HK-2 (cell line): ENCODE results near the gene DCDC2.
"Not testable (repeated sequence)": the region's sequence is repeated elsewhere in the genome, so short reads cannot be mapped to it uniquely, and the experiment has no call there.

ENCODE experiments used
- DNase-seq: peaks from one replicate; pipeline ENCODE4 v3.0.0-alpha.2; 2018; ENCODE audit not compliant: unreplicated experiment

Gene DCDC2

GRCh38 chr6:24225838-24226237 is 132.0 kb downstream of the DCDC2 start:
- DNase-seq: no peak

DNA sequence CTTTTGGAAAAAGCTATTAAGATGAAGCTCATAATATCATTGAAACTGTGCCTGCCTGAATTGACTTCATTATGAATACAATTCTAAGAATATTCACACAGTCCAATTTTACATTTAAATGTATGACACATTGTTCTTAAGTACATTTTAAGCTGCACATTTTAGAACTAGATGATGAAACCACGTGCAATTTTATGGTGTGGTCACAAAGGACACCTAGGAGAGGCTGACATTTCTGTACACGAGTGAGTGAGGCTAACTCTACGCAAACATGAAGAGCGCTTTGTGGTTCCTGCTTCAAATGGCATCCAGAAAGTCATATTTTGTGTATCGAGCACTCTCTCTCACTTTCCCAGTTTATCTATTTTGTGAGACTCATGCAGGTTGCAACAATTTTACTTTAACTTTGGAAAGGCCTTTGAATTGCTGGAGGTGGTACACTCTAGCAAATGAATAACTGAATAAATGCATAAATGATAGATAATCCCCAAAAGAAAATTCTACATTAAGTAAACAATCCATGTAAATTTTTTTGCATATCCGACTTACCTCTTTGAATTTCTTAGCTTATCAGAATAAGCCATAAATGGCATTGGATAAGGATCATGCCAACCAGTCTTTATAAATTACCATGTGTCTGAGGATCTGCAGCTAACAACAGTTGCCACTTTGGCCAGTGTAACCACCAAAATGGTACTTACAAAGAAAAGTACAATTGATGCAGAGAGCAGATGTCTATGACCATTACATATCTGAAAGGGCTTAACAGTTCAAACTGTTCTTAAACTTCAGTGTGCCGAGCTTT is 134.5 kb downstream of the DCDC2 start:
- no peak for DNase-seq

DNA sequence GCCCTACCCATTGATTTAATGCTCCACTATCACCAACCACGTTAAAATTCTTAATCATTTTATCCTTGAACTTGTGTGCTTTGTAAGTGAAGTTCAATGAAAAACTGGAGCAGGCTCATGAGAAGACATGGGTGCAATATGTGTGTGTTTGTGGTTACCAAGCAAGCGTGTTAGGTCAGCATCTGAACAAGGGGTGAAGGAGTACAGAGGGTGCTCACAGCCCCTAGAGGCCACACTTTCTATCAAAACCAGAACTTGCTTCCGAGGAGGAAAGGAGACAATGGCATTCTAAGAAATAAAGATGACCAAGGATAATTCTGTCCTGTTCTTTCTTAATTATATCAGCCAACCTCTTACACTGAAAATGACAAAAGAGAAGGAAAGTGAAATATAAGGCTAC is 138.2 kb downstream of the DCDC2 start:
- DNase-seq: no peak

DNA sequence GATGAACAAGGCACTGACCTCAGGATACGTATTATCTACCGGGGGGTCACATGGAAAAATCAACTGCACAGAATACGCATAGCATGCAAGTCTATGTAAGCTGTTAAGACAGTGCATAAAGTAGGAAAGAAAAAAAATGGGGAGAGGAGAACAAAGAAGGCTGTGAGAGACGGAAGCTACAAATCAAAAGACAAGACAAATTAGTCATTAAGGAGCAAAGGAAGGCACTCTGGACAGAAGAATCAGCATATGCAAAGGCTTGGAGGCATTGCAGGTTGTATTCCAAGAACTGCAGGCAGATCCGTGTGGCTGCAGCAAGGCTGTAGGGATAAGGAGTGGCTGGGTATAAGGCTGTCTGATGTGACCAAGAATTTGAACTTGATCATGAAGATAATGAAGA is 142.9 kb downstream of the DCDC2 start:
- no peak for DNase-seq

DNA sequence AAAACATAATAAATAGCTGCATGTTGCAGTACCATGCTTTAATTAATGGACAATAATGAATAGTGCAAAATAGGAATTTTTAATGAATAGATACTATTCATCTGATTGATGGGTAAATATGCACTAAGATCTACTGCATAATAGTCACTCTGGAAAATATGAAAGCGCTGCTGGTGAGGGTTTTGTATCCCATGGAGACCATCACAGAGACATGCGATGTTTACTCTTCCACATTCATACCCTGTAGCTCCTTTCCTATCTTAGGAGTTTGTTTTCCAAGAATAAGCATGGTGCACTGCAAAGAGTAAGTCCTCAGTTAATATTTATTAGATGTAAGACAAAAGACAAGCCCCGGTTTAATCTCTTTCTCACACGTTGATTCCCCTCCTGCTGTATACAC is 150.4 kb downstream of the DCDC2 start:
- DNase-seq: no peak

GRCh38 chr6:24205020-24205492 is 152.8 kb downstream of the DCDC2 start:
- DNase-seq: peak; percentile 8

DNA sequence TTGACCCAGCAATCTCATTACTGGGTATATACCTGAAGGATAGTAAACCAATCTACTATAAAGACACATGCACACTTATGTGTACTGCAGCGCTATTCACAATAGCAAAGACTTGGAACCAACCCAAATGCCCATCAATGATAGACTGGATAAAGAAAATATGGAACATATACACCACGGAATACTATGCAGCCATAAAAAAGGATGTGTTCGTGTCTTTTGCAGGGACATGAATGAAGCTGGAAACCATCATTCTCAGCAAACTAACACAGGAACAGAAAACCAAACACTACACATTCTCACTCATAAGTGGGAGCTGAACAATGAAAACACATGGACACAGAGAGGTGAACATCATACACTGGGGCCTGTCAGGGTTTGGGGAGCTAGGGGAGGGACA is 153.7 kb downstream of the DCDC2 start:
- not testable (repeated sequence) for DNase-seq

DNA sequence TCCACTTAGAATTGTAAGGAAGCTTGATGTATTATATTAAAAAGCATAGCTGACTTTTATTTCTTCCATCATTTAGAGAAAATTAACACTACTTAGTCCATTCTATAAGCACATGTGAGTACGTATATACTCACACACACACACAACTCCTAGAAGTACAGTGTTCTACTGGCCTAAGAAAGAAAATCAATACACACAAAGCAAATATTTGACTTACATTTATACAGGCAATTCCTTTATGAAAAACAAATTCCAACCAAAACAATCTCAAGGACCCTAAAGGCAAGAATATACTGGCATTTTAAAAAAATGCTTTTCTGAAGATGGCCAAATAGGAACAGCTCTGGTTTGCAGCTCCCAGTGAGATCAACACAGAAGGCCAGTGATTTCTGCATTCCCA is 160.0 kb downstream of the DCDC2 start:
- DNase-seq: no peak

- no peak for DNase-seq
These were observed 161.8 kb downstream of the DCDC2 start for GRCh38 chr6:24195836-24196597.

- DNase-seq: no peak
These were observed 162.7 kb downstream of the DCDC2 start for GRCh38 chr6:24194978-24195700.

- no peak for DNase-seq
These were observed 164.5 kb downstream of the DCDC2 start for GRCh38 chr6:24193364-24193763.

GRCh38 chr6:24191346-24191745 is 166.5 kb downstream of the DCDC2 start:
- DNase-seq: no peak

- no peak for DNase-seq
These were observed 169.2 kb downstream of the DCDC2 start for GRCh38 chr6:24188578-24189080.

- no peak for DNase-seq
These were observed 169.8 kb downstream of the DCDC2 start for GRCh38 chr6:24187965-24188577.

GRCh38 chr6:24186349-24186748 is 171.5 kb downstream of the DCDC2 start:
- no peak for DNase-seq

DNA sequence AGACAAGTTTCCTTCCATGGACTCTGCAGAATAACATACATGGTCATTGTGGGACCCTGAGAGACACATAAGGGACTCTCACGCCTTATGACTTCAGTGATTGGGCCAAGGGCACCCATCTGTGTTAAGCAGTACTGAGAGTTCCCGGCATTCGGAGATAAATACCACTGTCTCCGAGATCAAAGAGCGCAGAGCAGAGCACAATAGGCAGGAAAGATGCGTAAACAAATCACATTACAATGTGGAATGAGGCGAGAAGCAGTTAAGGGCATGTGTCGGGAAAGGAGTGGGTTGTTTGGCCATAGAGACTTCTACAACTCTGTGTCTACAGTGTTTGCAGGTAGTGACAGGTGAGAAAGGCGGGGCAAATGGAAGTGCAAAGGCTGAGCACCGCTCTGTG is 174.3 kb downstream of the DCDC2 start:
- DNase-seq: no peak

GRCh38 chr6:24157886-24158285 is 200.0 kb downstream of the DCDC2 start:
- DNase-seq: no peak

GRCh38 chr6:24154121-24154520 is 203.7 kb downstream of the DCDC2 start:
- no peak for DNase-seq

DNA sequence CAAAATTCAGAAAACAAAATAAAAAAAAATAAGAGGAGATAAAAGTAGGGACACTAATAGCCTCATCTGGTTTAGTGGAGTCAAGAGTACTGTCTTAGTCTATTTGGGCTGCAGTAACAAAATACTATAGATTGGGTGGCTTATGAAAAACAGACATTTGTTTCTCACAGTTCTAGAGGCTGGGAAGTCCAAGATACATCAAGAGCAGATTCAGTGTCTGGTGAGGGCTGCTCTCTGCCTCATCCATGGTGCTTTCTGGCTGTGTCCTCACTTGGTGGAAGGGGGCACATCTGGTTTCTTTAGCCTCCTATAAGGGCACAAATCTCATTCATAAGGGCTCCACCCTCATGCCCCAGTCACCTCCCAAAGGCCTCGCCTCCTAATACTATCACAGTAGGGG is 205.8 kb downstream of the DCDC2 start:
- no peak for DNase-seq

DNA sequence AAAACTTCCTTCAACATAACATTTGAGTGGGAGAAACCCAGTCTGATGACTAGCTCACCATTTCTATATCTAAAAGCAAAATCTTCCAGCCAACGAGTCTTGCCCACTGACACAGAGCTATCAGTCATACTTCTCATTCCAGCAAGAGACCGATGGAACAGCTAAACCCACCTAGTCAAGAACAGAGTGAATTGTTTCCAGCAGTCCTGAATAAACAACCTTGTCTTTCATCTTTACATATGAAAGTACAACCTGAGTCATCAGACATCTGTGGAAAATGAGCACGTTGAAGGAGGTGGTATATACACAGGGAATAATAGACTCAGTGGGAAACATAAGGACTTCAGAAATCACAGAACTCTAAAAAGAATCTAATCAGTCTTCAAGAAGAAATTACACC is 208.0 kb downstream of the DCDC2 start:
- DNase-seq: no peak

- DNase-seq: no peak
These were observed 208.6 kb downstream of the DCDC2 start for GRCh38 chr6:24149296-24149695.

DNA sequence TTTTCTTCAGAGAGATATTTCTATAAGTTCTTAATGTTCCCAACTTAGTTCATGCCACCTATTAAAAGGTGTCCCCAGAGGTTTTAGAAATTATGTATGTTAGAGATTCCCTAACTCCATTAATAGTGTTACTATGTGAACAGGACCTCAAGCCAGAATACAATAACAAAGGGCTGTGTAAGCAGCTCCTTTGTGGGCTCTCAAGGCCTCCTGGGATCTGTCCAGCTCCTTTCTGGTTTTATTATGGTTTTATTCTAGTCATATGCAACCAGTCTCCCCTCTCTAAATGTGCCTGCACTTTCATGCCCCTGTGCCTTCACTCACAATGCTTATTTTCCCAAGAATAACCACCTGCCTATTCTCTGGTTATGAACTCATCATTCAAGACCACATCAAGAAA is 209.2 kb downstream of the DCDC2 start:
- no peak for DNase-seq
